K562 (cell line): Measurements from ENCODE around the gene PTPN14. TPM values are rescaled to one million over a fixed set of nuclear protein-coding genes. Genes with fewer than 3 reads are reported as not detected.

Experiments used
- ATAC-seq: fragments of 200-7000 bp; cut with Tn5 transposase; 3 replicates; pipeline ENCODE4 v1.9.1; 2020; ENCODE audit warnings: moderate library complexity
- BruUV-seq: library from RNA; stranded (reverse); fragments of 400-500 nt; replicated peaks from 2 replicates; lab custom pipeline; 2021; lab: Mats Ljungman, UMichigan
- CTCF ChIA-PET: fragments of 300-600 bp; formaldehyde crosslinking; extraction: SDS; loops from one replicate; lab custom pipeline; 2021; ENCODE audit warnings: low intra/inter-chr PET ratio; lab: Yijun Ruan, JAX
- POLR2A ChIA-PET: fragments of 300-600, 350-650 bp; sonication (Branson Sonifier 250); formaldehyde crosslinking; extraction: SDS; loops from one replicate; lab custom pipeline; 2021; ENCODE audit warnings: antibody characterized with exemption, inconsistent platforms; lab: Yijun Ruan, JAX
- DNase-seq, 4 experiments: peaks; one replicate each; pipeline versions ENCODE4 v3.0.0 to v3.0.0-alpha.2; 2011 to 2018; ENCODE audit warnings: low spot score in 3 of 4, mixed read lengths in 3 of 4; ENCODE audit errors: extremely low read depth in 1 of 4
- FAIRE-seq: peaks from 2 replicates; lab custom pipeline; 2011; peaks lifted over from hg19 to GRCh38; lab: Jason Lieb, UNC
- H2AFZ ChIP-seq: 2 replicates; pipeline ENCODE4 v1.6.0; 2011; ENCODE audit warnings: low read depth, low read length, control low read depth, inconsistent platforms
- H3K27ac ChIP-seq: fragments of 200-600 bp; 3 replicates; pipeline ENCODE4 v1.8.0; 2011; ENCODE audit warnings: low read depth, mild to moderate bottlenecking, control low read depth, inconsistent platforms, low read length, moderate library complexity, mixed read lengths; ENCODE audit errors: extremely low read depth
- H3K27me3 ChIP-seq, 2 experiments: fragments of 300-600 bp in 1 of 2; 2 replicates in 1 of 2; 3 replicates in 1 of 2; pipeline versions ENCODE4 v1.6.0 to v1.8.0; 2011; ENCODE audit warnings: inconsistent platforms in 2 of 2, low read length in 2 of 2, mild to moderate bottlenecking in 1 of 2, mixed read lengths in 1 of 2, moderate library complexity in 1 of 2; ENCODE audit not compliant: control insufficient read depth in 2 of 2, insufficient read depth in 2 of 2
- H3K36me3 ChIP-seq: fragments of 300-600 bp; 3 replicates; pipeline ENCODE4 v1.8.0; 2011; ENCODE audit warnings: mild to moderate bottlenecking, low read length, inconsistent platforms; ENCODE audit not compliant: control insufficient read depth, insufficient read depth
- H3K4me1 ChIP-seq, 2 experiments: fragments of 200-600 bp in 1 of 2; replicated peaks in 1 of 2; 2 replicates in 1 of 2; 3 replicates in 1 of 2; pipeline versions ENCODE4 v1.5.1 to v1.8.0; 2011; ENCODE audit warnings: inconsistent platforms in 2 of 2, low read length in 2 of 2, mild to moderate bottlenecking in 1 of 2, mixed read lengths in 1 of 2, moderate library complexity in 1 of 2; ENCODE audit not compliant: control insufficient read depth in 2 of 2, insufficient read depth in 2 of 2
- H3K4me2 ChIP-seq: 2 replicates; pipeline ENCODE4 v1.6.1; 2011; ENCODE audit warnings: low read length, control low read depth, inconsistent platforms, mixed read lengths; ENCODE audit not compliant: insufficient read depth
- H3K4me3 ChIP-seq: fragments of 200-600 bp; sonication (generic), shearing (Covaris generic); 2 replicates; pipeline ENCODE4 v1.5.1; 2016; ENCODE audit warnings: control low read depth, inconsistent platforms
- H3K79me2 ChIP-seq: fragments of 200-600 bp; 3 replicates; pipeline ENCODE4 v1.8.0; 2011; ENCODE audit warnings: low read length, inconsistent platforms; ENCODE audit not compliant: control insufficient read depth, insufficient read depth
- H3K9ac ChIP-seq, 2 experiments: 2 replicates each; pipeline versions ENCODE4 v1.6.0 to v1.6.1; 2011; ENCODE audit warnings: low read depth in 2 of 2, low read length in 2 of 2, control low read depth in 1 of 2, inconsistent platforms in 1 of 2, mild to moderate bottlenecking in 1 of 2, mixed read lengths in 1 of 2; ENCODE audit not compliant: insufficient read depth in 1 of 2
- H3K9me1 ChIP-seq: one replicate; pipeline ENCODE4 v1.6.0; 2011; ENCODE audit warnings: inconsistent platforms, mild to moderate bottlenecking, low read length, moderate library complexity; ENCODE audit not compliant: control insufficient read depth, insufficient read depth
- H3K9me3 ChIP-seq: replicated peaks from 2 replicates; pipeline ENCODE4 v1.5.1; 2011; ENCODE audit warnings: low read depth, low read length, inconsistent platforms; ENCODE audit not compliant: control insufficient read depth, insufficient read depth
- H4K20me1 ChIP-seq: replicated peaks from 2 replicates; pipeline ENCODE4 v1.6.1; 2011; ENCODE audit warnings: low read length, inconsistent platforms, mixed read lengths; ENCODE audit not compliant: control insufficient read depth, insufficient read depth
- CREB5 ChIP-seq: fragments of 250-450 bp; sonication (Bioruptor Pico); IDR thresholded peaks from 2 replicates; pipeline ENCODE4 v1.5.0; 2020; ENCODE audit warnings: mild to moderate bottlenecking
- FOS ChIP-seq: IDR thresholded peaks from 3 replicates; pipeline ENCODE4 v1.6.1; 2011; ENCODE audit not compliant: insufficient read length; ENCODE audit errors: extremely low read depth
- HDAC8 ChIP-seq: fragments of 450-650 bp; IDR thresholded peaks from 2 replicates; pipeline ENCODE4 v1.6.1; 2016; ENCODE audit warnings: mild to moderate bottlenecking, missing genetic modification characterization, moderate library complexity, missing compliant biosample characterization
- LCOR ChIP-seq: sonication (generic); formaldehyde crosslinking; IDR thresholded peaks from 2 replicates; pipeline ENCODE4 v1.8.0; 2022; ENCODE audit warnings: mild to moderate bottlenecking, missing genetic modification reagents
- MCM2 ChIP-seq: fragments of 450-650 bp; IDR thresholded peaks from 2 replicates; pipeline ENCODE4 v1.6.1; 2017; ENCODE audit warnings: low read depth, mild to moderate bottlenecking
- MLX ChIP-seq, 2 experiments: fragments of 450-650 bp in 1 of 2; sonication (generic) in 1 of 2; formaldehyde crosslinking; conservative IDR thresholded peaks; 2 replicates each; pipeline versions ENCODE4 v1.4.0 to v1.8.1; 2020 to 2022; ENCODE audit warnings: mild to moderate bottlenecking in 1 of 2, missing genetic modification reagents in 1 of 2
- NFE2 ChIP-seq: IDR thresholded peaks from 2 replicates; pipeline ENCODE4 v1.6.1; 2014; ENCODE audit warnings: antibody characterized with exemption, low read depth
- NKRF ChIP-seq: fragments of 450-650 bp; IDR thresholded peaks from 2 replicates; pipeline ENCODE4 v1.6.1; 2016; ENCODE audit warnings: borderline replicate concordance
- NONO ChIP-seq, 2 experiments: fragments of 200-400 bp in 1 of 2; fragments of 450-650 bp in 1 of 2; formaldehyde crosslinking in 1 of 2; IDR thresholded peaks; 2 replicates each; pipeline ENCODE4 v1.6.1; 2017; ENCODE audit warnings: low read depth in 2 of 2, mild to moderate bottlenecking in 2 of 2, moderate library complexity in 2 of 2, low read length in 1 of 2
- PTRF ChIP-seq: fragments of 450-650 bp; IDR thresholded peaks from 2 replicates; pipeline ENCODE4 v1.6.1; 2016; ENCODE audit warnings: mild to moderate bottlenecking, missing genetic modification characterization, missing compliant biosample characterization
- RBM22 ChIP-seq: fragments of 200-400 bp; formaldehyde crosslinking; IDR thresholded peaks from 2 replicates; pipeline ENCODE4 v1.6.1; 2018; ENCODE audit warnings: low read length, low read depth; ENCODE audit not compliant: poor library complexity, severe bottlenecking
- SMARCB1 ChIP-seq: IDR thresholded peaks from 2 replicates; pipeline ENCODE4 v1.6.1; 2011; ENCODE audit warnings: improper control_type of control experiment, low read depth; ENCODE audit not compliant: insufficient read length
- SP2 ChIP-seq: IDR thresholded peaks from 2 replicates; pipeline ENCODE4 v1.6.1; 2011; ENCODE audit warnings: mild to moderate bottlenecking, low read depth, low read length, moderate library complexity; ENCODE audit not compliant: poor library complexity, severe bottlenecking; ENCODE audit errors: extremely low read depth
- TARDBP ChIP-seq: fragments of 450-650 bp; IDR thresholded peaks from 2 replicates; pipeline ENCODE4 v1.6.1; 2016
- ZFX ChIP-seq: sonication (generic); formaldehyde crosslinking; IDR thresholded peaks from 2 replicates; pipeline ENCODE4 v1.8.0; 2022; ENCODE audit warnings: mild to moderate bottlenecking, missing genetic modification reagents, moderate library complexity
- ZNF445 ChIP-seq: fragments of 250-450 bp; sonication (Bioruptor Pico); IDR thresholded peaks from 2 replicates; pipeline ENCODE4 v1.4.0; 2020; ENCODE audit warnings: low read depth, mild to moderate bottlenecking, moderate library complexity
- ZNF707 ChIP-seq: fragments of 250-450 bp; sonication (Bioruptor Pico); conservative IDR thresholded peaks from 2 replicates; pipeline ENCODE4 v1.8.0; 2022; ENCODE audit warnings: inconsistent platforms, mild to moderate bottlenecking, moderate library complexity
- WGBS: fragments of 100-300 bp; shearing (Covaris generic); methylation state at CpG from one replicate; pipeline ENCODE4 v1.1.6; 2016; ENCODE audit warnings: low coverage, mixed read lengths; ENCODE audit not compliant: insufficient coverage; ENCODE audit errors: missing lambda C conversion rate; 5-methylcytosine and 5-hydroxymethylcytosine counted together
- in situ Hi-C: fragments of 300-500 bp; cut with MboI; formaldehyde crosslinking; loops from 4 replicates; pipeline ENCODE4 v1.15.0; 2018; ENCODE audit warnings: inconsistent platforms, mixed read lengths
- intact Hi-C: fragments of 100-400 bp; cut with micrococcal nuclease; formaldehyde crosslinking; loops from 2 replicates; pipeline ENCODE4 v1.14.2; 2022
- polyA plus RNA-seq, 8 experiments: library from polyadenylated mRNA; depleted of rRNA in 4 of 8; stranded (reverse) in 5 of 8; unstranded in 3 of 8; fragments of >200 nt; fragmentation: Nextera tagmentation in 2 of 8; fragmentation: Illumina TruSeq in 1 of 8; extraction: Ambion mirVana in 2 of 8; extraction: Trizol in 1 of 8; gene quantifications; 2 replicates each; pipeline versions ENCODE4 v1.2.1 to v1.2.3, GENCODE V29; 2011 to 2014; ENCODE audit warnings: inconsistent platforms in 1 of 8, missing spikeins in 1 of 8
- total RNA-seq, 7 experiments: library from RNA; depleted of rRNA in 6 of 7; stranded (reverse); fragments of >200 nt in 6 of 7; fragmentation: Illumina TruSeq in 2 of 7; extraction: Trizol in 2 of 7; gene quantifications; 2 replicates each; pipeline versions ENCODE4 v1.2.1 to v1.2.3, GENCODE V29; 2011 to 2021; ENCODE audit warnings: low replicate concordance in 1 of 7

PTPN14 gene
- total and polyA plus RNA-seq, 9 of the 15 experiments (the other 6 are each of a cell fraction or from before 2014, with no cell fraction given), result 0.01 to 0.29 (median 0.04) TPM; not detected in 6

GRCh38 chr1:214416858-214417257 lies 134.5 kb downstream of the PTPN14 start (continued):
- TF ChIP-seq HDAC8 (tag), result no peak

- Histone ChIP-seq H3K79me2 (no peaks in the 10 kb centered on the region), H3K9me3 (no peaks in the 10 kb centered on the region), H3K36me3 (no peaks in the 10 kb centered on the region), H3K9me1 (no peaks in the 10 kb centered on the region), H3K4me1 (peaks cover 0 to 14% of the 10 kb centered on the region in 2 experiments; a peak in 2 of 5 replicates), H3K27ac (no peak overlapping the region), H3K27me3 (peaks cover 2 to 6% of the 10 kb centered on the region in 2 experiments; a peak in 4 of 5 replicates), H3K9ac (no peak overlapping the region), H2AFZ (no peak overlapping the region), H3K4me2 (no peak overlapping the region), H4K20me1 (no peaks in the 10 kb centered on the region), H3K4me3 (no peak overlapping the region)
- 0% methylated on average over 2 of the region's 2 CpGs for WGBS
- intact Hi-C loops, result no loop called here
- no peak for DNase-seq
- no TSS peak for BruUV-seq
- POLR2A ChIA-PET, result no interaction called here
- no peak for FAIRE-seq
- no peak for ATAC-seq
- in situ Hi-C loops, result no loop called here
- CTCF ChIA-PET, result no interaction called here
- TF ChIP-seq NKRF, result no peak
- TF ChIP-seq TARDBP, result no peak
- TF ChIP-seq SP2, result no peak
- TF ChIP-seq ZNF445 (CRISPR knock-in tag), result no peak
- no peak for TF ChIP-seq RBM22
- no peak for TF ChIP-seq ZNF707 (CRISPR knock-in tag)
- TF ChIP-seq PTRF (tag), result no peak
- TF ChIP-seq FOS, result no peak
- TF ChIP-seq CREB5 (CRISPR knock-in tag), result no peak
- no peak for TF ChIP-seq MLX (CRISPR knock-in tag; conservative IDR thresholded peaks at IDR 0.05)
- TF ChIP-seq SMARCB1, result no peak
- TF ChIP-seq LCOR, result no peak
- TF ChIP-seq NONO (IDR thresholded peaks at IDR 0.05; ENCODE audit: low read depth in 2 of 2, low read length in 1 of 2), result no peak
- TF ChIP-seq ZFX (CRISPR knock-in tag), result no peak
- no peak for TF ChIP-seq NFE2
- TF ChIP-seq MCM2, result no peak
Measured at GRCh38 chr1:214416417-214416816, 135.0 kb downstream of the PTPN14 start.
